ENCODE results near the gene BBS9.

Gene BBS9

GRCh38 chr7:33535989-33536388, 406.6 kb downstream of the BBS9 start:
- no peaks in the 10 kb centered on the region for H3K36me3 ChIP-seq (ENCODE audit: insufficient read depth)
- TF ChIP-seq CTCF (conservative IDR thresholded peaks at IDR 0.05; ENCODE audit: low read depth, low read length), result no peak
- no peak overlapping the region for H3K4me3 ChIP-seq (IDR thresholded peaks at IDR 0.05; ENCODE audit: insufficient read depth, low read depth, low read length)
- no peak overlapping the region for H3K4me2 ChIP-seq
- no peak overlapping the region for H3K9ac ChIP-seq
- H2AFZ ChIP-seq (ENCODE audit: low read depth), result no peak overlapping the region
- H3K79me2 ChIP-seq (ENCODE audit: insufficient read depth, low read depth), result no peaks in the 10 kb centered on the region
- H3K27me3 ChIP-seq (ENCODE audit: insufficient read depth, low read depth), result no peaks in the 10 kb centered on the region
- H3K4me1 ChIP-seq (ENCODE audit: low read depth, poor library complexity, severe bottlenecking), result peaks cover 3% of the 10 kb centered on the region
- no peak overlapping the region for H3K27ac ChIP-seq
- H4K20me1 ChIP-seq (ENCODE audit: insufficient read depth), result no peaks in the 10 kb centered on the region

GRCh38 chr7:33536398-33537103, 407.2 kb downstream of the BBS9 start:
- Histone ChIP-seq H3K4me2 (no peak overlapping the region), H3K9ac (no peak overlapping the region), H3K4me3 (IDR thresholded peaks at IDR 0.05; ENCODE audit: insufficient read depth, low read depth, low read length) (no peak overlapping the region), H4K20me1 (ENCODE audit: insufficient read depth) (no peaks in the 10 kb centered on the region), H2AFZ (ENCODE audit: low read depth) (no peak overlapping the region), H3K27ac (no peak overlapping the region), H3K4me1 (ENCODE audit: low read depth, poor library complexity, severe bottlenecking) (peaks cover 3% of the 10 kb centered on the region), H3K79me2 (ENCODE audit: insufficient read depth, low read depth) (no peaks in the 10 kb centered on the region), H3K27me3 (ENCODE audit: insufficient read depth, low read depth) (no peaks in the 10 kb centered on the region), H3K36me3 (ENCODE audit: insufficient read depth) (no peaks in the 10 kb centered on the region)
- TF ChIP-seq CTCF (conservative IDR thresholded peaks at IDR 0.05; ENCODE audit: low read depth, low read length), result no peak

GRCh38 chr7:33537104-33537477, 407.7 kb downstream of the BBS9 start:
- Histone ChIP-seq H3K4me2 (no peak overlapping the region), H3K27ac (no peak overlapping the region), H3K4me3 (IDR thresholded peaks at IDR 0.05; ENCODE audit: insufficient read depth, low read depth, low read length) (no peak overlapping the region), H3K36me3 (ENCODE audit: insufficient read depth) (no peaks in the 10 kb centered on the region), H3K4me1 (ENCODE audit: low read depth, poor library complexity, severe bottlenecking) (peaks cover 3% of the 10 kb centered on the region), H3K27me3 (ENCODE audit: insufficient read depth, low read depth) (no peaks in the 10 kb centered on the region), H3K79me2 (ENCODE audit: insufficient read depth, low read depth) (no peaks in the 10 kb centered on the region), H2AFZ (ENCODE audit: low read depth) (no peak overlapping the region), H4K20me1 (ENCODE audit: insufficient read depth) (no peaks in the 10 kb centered on the region), H3K9ac (no peak overlapping the region)
- TF ChIP-seq CTCF (conservative IDR thresholded peaks at IDR 0.05; ENCODE audit: low read depth, low read length), result no peak

DNA sequence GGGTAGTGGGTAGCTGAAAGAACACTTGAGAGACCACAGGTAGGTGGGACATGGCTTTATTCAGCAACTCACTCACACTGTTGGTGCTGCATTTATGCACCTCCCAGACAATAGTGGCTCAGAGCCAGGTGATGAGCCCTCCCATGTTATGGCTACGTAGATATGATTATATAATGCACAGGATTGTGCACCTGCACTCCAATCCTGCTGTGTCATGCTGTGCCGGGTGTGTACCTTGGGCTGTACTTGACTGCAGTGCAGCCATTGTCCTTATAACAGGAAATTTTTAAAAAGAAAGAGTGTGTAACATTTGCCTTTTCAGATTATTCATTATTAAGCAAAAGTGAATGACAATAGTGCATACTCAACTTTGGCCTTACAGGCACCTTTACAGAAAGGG, 409.8 kb downstream of the BBS9 start:
- H3K9ac ChIP-seq, result no peak overlapping the region
- H3K27ac ChIP-seq, result no peak overlapping the region
- H3K4me1 ChIP-seq (ENCODE audit: low read depth, poor library complexity, severe bottlenecking), result peaks cover 3% of the 10 kb centered on the region
- no peak for TF ChIP-seq CTCF (conservative IDR thresholded peaks at IDR 0.05; ENCODE audit: low read depth, low read length)
- H4K20me1 ChIP-seq (ENCODE audit: insufficient read depth), result no peaks in the 10 kb centered on the region
- no peak overlapping the region for H3K4me2 ChIP-seq
- no peak overlapping the region for H2AFZ ChIP-seq (ENCODE audit: low read depth)
- H3K27me3 ChIP-seq (ENCODE audit: insufficient read depth, low read depth), result no peaks in the 10 kb centered on the region
- H3K79me2 ChIP-seq (ENCODE audit: insufficient read depth, low read depth), result no peaks in the 10 kb centered on the region
- H3K36me3 ChIP-seq (ENCODE audit: insufficient read depth), result no peaks in the 10 kb centered on the region
- no peak overlapping the region for H3K4me3 ChIP-seq (IDR thresholded peaks at IDR 0.05; ENCODE audit: insufficient read depth, low read depth, low read length)

Data from KMS-11 (cell line).